NCI-H460 (cell line): ENCODE results near the gene SIN3B. TPM values are rescaled to one million over a fixed set of nuclear protein-coding genes. Genes with fewer than 3 reads are reported as not detected.

Source experiments
- small RNA-seq, 2 experiments: library from RNA; depleted of rRNA; stranded (forward); fragments of <200 nt; gene quantifications; one replicate each; pipeline ENCODE3, GENCODE V24; 2014
- total RNA-seq: library from RNA; depleted of rRNA; stranded (reverse); fragments of >200 nt; shearing (Covaris generic); gene quantifications from 2 replicates; pipeline ENCODE4 v1.2.3, GENCODE V29; 2014; rRNA removed

The SIN3B gene
- total RNA-seq, 1 experiment from 2014 or later, result 17.5 TPM

Small RNA genes lying within 50 kb of the gene (small RNA-seq; reads per million reads assigned to genes)
- gene AC008737.3, result 0 reads per million in 2 experiments
- 0 to 2.5 reads per million in 2 experiments for gene RN7SL823P
- gene RN7SL835P, result 0 reads per million in 2 experiments

Other genes starting within 250 kb of the SIN3B start
- 4.4 and 4.5 TPM in 2 replicates for gene MED26, start 201.2 kb upstream of the SIN3B start, total RNA-seq
- 96.1 and 96.5 TPM in 2 replicates for gene SMIM7, start 169.3 kb upstream of the SIN3B start, total RNA-seq
- gene TMEM38A, start 168.3 kb upstream of the SIN3B start, total RNA-seq, result 0.40 and 0.94 TPM in 2 replicates
- 0.05 TPM in 1 of 2 replicates, not detected in the other for gene NWD1, start 109.6 kb upstream of the SIN3B start, total RNA-seq
- not detected in 2 replicates for gene F2RL3, start 59.6 kb downstream of the SIN3B start, total RNA-seq
- gene CPAMD8, start 197.4 kb downstream of the SIN3B start, total RNA-seq, result 0.10 TPM in 1 of 2 replicates, not detected in the other
- 5.1 and 7.2 TPM in 2 replicates for gene HAUS8, start 246.1 kb downstream of the SIN3B start, total RNA-seq
- 12.4 and 13.5 TPM in 2 replicates for gene MYO9B, start 246.4 kb downstream of the SIN3B start, total RNA-seq